ENCODE measurements around the gene DMRTA1. TPM values are rescaled to one million over a fixed set of nuclear protein-coding genes. Genes with fewer than 3 reads are reported as not detected.
"Not testable (repeated sequence)": the region's sequence is repeated elsewhere in the genome, so short reads cannot be mapped to it uniquely, and the experiment has no call there.

Gene DMRTA1, protein sequence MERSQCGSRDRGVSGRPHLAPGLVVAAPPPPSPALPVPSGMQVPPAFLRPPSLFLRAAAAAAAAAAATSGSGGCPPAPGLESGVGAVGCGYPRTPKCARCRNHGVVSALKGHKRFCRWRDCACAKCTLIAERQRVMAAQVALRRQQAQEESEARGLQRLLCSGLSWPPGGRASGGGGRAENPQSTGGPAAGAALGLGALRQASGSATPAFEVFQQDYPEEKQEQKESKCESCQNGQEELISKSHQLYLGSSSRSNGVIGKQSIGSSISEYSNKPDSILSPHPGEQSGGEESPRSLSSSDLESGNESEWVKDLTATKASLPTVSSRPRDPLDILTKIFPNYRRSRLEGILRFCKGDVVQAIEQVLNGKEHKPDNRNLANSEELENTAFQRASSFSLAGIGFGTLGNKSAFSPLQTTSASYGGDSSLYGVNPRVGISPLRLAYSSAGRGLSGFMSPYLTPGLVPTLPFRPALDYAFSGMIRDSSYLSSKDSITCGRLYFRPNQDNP
- not detected for polyA plus RNA-seq (ENCODE audit: low read depth in 6 of 6)

DNA sequence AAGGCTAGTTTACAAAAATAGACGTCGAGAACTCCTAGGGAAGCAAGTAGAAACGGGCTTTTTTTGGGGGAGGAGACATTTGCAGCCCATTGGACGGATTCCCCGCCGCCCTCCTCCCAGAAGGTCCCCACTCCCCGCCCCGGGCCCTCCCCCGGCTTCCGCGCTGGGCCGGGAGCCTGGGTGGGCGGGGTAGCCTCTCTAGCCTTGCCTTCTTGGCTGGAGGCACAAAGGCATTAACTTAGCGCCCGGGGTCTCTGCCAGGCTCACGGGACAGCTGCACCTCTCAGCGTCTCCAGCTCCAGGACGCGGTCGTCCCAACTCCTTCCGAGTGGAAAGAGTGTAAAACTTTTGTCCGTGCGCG lies at the start of gene DMRTA1:
Gene DMRTA1 (plus strand): TSS at position 236 of the 361 bp plus-strand sequence. CDS start 242 bp downstream, outside the sequence.
- Mint-ChIP-seq H3K27me3 (peaks cover 42 to 49% (median 44%) of the 10 kb centered on the region in 3 donors), H3K9me3 (peaks cover 0 to 3% (median 1%) of the 10 kb centered on the region in 7 donors), H3K4me3 (peak within 1 kb of the TSS; percentile 59 to 82 (median 74)), H3K36me3 (no peaks in the 10 kb centered on the region), H3K27ac (no peak within 1 kb of the TSS), H3K4me1 (peaks cover 7 to 12% (median 10%) of the 10 kb centered on the region in 3 donors)
- peak; percentile 29 to 40 for ATAC-seq (ENCODE audit: low read depth in 2 of 2)
- peak; percentile 5 for DNase-seq

DNA sequence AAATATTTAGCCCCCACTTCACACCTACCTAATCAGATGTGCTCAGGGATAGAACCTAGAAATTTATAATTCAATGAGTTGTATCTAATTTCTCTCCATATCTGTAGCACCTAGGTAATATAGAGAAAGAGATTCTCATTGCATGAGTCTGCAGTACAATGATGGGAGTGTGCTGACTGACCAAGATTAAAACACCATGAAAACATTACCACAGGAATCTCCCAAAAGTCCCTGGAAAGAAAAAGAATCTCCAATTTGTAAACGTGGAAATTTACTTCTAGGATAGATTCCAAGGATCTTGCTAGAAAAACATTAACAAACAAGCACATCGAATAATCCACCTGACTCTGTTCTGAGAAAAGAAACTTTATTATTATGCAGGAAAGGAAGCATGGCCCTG lies 45.0 kb upstream of the DMRTA1 start:
- no peak for ATAC-seq (ENCODE audit: low read depth in 2 of 2)
- Mint-ChIP-seq H3K9me3 (peaks cover 0 to 2% (median 0%) of the 10 kb centered on the region in 7 donors), H3K27ac (no peak overlapping the region), H3K36me3 (peaks cover 0 to under 1% of the 10 kb centered on the region in 2 donors), H3K27me3 (peaks cover 6 to 17% (median 17%) of the 10 kb centered on the region in 3 donors), H3K4me1 (no peaks in the 10 kb centered on the region), H3K4me3 (no peak overlapping the region)
- no peak for DNase-seq

DNA sequence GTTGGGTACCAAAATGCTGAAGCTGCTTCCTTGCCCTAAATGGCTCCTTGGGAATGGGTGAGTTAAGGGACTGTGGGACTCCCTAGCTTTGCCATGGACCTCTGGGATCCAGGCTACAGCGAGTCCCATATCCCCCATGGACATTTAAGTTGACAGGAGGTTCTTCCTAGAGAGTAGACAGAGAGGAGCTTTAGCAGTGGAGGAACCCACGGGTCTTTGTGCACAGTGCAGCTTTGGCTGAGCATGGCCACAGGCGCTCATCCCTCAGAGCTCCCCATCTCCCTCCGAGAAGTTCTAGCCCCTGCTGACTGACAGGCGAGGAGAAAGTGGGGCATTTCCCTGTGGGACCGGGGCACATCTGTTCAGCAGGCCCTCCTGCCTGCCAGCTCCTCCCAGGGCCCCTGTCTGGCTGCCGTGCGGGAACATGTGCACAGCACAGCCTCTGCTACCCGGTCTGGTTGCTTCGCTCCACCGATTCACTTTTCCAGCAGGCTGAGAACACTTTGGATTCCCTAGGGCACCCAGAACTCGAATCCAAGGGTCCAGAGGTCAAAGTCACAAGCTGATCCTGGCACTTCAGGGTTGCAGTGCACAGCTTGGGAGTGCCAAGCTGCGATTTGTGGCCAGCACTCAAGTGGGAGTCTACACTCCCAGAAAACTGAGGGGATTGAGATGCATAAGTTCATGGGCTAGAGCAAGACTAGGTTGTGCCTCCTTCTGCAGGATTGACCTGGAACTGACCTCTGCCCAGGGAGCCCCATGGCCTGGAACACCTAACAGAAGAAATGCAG lies 40.6 kb upstream of the DMRTA1 start:
- DNase-seq (no peak), ATAC-seq (ENCODE audit: low read depth in 2 of 2) (no peak)
- no peaks in the 10 kb centered on the region for H3K4me1 Mint-ChIP-seq
- no peaks in the 10 kb centered on the region for H3K36me3 Mint-ChIP-seq
- H3K27ac Mint-ChIP-seq: no peak overlapping the region
- H3K4me3 Mint-ChIP-seq: no peak overlapping the region
- H3K27me3 Mint-ChIP-seq: peaks cover under 1 to 28% (median 11%) of the 10 kb centered on the region in 3 donors
- H3K9me3 Mint-ChIP-seq: peaks cover 0 to 2% (median 0%) of the 10 kb centered on the region in 7 donors

DNA sequence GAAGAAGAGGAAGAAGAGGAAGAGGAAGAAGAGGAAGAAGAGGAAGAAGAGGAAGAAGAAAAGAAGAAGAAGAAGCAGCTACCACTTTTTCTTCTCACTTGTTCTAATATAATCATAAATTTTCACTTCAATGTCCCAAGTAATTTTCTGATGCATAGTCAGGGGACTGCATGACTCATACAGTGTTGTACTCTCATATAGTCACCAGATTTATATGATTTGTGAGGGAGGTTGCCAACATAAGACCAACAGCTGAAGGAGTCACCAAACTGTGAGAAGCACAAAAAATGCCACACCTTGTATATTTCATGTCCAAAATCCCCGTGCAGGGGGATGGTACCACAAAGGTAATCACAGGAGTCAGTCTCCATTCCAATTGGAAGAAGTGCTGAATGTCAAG lies 32.7 kb upstream of the DMRTA1 start:
- Mint-ChIP-seq H3K4me1 (peaks cover 0 to 6% (median 4%) of the 10 kb centered on the region in 3 donors), H3K4me3 (no peak overlapping the region), H3K36me3 (no peaks in the 10 kb centered on the region), H3K27ac (no peak overlapping the region), H3K9me3 (peaks cover 0 to 9% (median 0%) of the 10 kb centered on the region in 7 donors), H3K27me3 (peaks cover 0 to 6% (median 0%) of the 10 kb centered on the region in 3 donors)
- DNase-seq (no peak), ATAC-seq (ENCODE audit: low read depth in 2 of 2) (no peak)

DNA sequence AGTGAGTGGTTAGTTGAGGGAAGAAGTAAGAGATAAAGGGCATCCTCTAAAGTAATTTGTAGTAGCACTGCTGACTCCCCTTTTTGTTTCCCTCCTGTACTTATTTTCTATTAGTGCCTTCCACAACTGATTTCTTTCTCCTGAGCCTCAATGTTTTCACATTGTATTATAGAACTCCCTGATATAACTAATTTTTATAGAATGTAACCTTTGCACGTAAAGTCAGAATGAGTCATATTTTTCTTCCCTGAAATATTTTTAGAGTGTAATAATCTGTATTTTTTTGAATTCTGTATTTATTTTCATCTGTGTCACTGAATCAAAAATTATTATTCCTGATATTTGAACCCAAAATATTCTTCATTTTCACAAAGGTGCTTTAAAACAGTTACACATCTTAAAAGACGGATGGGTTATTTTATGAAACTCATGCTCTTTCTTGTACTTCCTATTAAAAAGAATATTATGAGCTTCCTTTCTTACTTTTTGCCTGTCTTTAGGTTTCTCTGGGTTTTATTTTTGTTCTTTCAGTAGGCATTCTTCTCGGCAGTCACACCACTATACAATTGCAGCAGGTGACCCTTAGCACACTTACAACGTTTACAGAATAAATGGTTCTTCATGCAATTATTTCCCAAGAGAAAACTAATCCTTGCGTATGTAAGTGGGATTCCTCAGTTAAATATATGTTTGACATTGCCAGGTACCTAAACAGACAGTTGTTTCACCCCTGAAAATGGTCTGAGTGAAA lies 30.5 kb upstream of the DMRTA1 start:
- Mint-ChIP-seq H3K4me3 (peak overlapping the region in 1 of 8 donors; percentile 1), H3K36me3 (no peaks in the 10 kb centered on the region), H3K27me3 (peaks cover 0 to 1% (median 0%) of the 10 kb centered on the region in 3 donors), H3K27ac (no peak overlapping the region), H3K9me3 (peaks cover 0 to 9% (median 0%) of the 10 kb centered on the region in 7 donors), H3K4me1 (peaks cover 0 to 6% (median 4%) of the 10 kb centered on the region in 3 donors)
- no peak for DNase-seq
- no peak for ATAC-seq (ENCODE audit: low read depth in 2 of 2)

DNA sequence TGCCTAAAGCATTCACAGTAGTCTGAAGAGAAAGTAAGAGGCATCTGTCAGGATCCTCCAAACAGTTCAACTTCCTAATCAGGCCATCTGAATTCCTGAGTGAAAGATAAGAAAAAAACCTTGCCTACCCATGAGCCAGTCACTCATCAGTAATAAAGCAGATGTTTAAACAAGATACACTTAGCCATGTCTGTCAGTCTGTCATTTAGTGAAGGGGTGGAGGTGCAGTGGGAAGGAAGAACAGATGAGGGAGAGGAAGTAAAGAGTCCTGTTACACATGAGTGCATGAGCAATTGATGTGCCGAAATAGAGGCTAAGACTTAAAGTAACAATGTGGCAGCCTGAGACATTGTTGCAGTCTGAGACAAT lies 29.9 kb upstream of the DMRTA1 start:
- peak overlapping the region in 1 of 8 donors; percentile 1 for H3K4me3 Mint-ChIP-seq
- DNase-seq (no peak), ATAC-seq (ENCODE audit: low read depth in 2 of 2) (no peak)
- H3K4me1 Mint-ChIP-seq: peaks cover 0 to 6% (median 4%) of the 10 kb centered on the region in 3 donors
- no peaks in the 10 kb centered on the region for H3K36me3 Mint-ChIP-seq
- peaks cover 0 to 9% (median 0%) of the 10 kb centered on the region in 7 donors for H3K9me3 Mint-ChIP-seq
- H3K27ac Mint-ChIP-seq: no peak overlapping the region
- peaks cover 0 to 7% (median 2%) of the 10 kb centered on the region in 3 donors for H3K27me3 Mint-ChIP-seq

DNA sequence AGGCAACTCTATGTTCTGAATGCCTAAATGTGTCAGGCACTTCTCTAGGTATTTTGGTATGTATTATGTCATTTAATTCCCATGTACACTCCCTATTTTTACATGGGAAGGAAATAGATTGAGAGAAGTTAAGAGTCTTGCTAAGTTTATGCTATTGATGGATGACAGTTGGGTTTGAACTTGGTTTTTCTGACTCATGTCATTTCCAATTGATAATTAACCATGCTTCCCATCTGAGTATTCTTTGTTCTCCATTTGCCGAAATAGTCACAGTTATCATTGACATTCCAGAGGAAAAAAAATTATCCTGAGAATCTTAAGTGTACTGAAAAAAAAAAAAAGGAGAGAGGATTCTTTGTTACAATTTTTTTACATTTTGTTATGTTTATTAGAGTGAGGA lies 23.1 kb upstream of the DMRTA1 start:
- H3K36me3 Mint-ChIP-seq: no peaks in the 10 kb centered on the region
- no peak overlapping the region for H3K4me3 Mint-ChIP-seq
- peak overlapping the region in 1 of 6 donors; percentile 24 for H3K27ac Mint-ChIP-seq
- no peaks in the 10 kb centered on the region for H3K4me1 Mint-ChIP-seq
- no peak for DNase-seq
- no peak for ATAC-seq (ENCODE audit: low read depth in 2 of 2)
- peaks cover 16 to 20% (median 17%) of the 10 kb centered on the region in 3 donors for H3K27me3 Mint-ChIP-seq
- H3K9me3 Mint-ChIP-seq: no peaks in the 10 kb centered on the region

DNA sequence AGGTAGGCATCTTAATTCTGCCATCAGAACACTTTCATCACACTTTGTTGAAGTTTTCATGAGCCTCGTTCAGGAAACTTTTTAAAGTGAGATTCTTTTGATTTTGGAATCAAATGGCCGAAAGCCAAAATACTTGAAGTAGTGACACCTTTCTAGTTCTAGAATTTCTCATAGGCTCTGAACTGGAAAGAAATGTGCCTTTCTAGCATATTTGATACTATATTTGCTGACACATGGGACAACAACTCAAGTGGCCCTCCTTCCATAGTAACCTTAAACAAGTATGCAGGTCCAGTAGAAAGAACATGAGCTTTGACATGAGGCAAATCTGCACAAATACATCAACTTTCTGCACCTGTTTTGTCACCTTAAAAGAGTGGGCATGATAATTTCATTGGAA lies 22.0 kb upstream of the DMRTA1 start:
- Mint-ChIP-seq H3K27ac (no peak overlapping the region), H3K4me3 (no peak overlapping the region), H3K27me3 (peaks cover 16 to 20% (median 17%) of the 10 kb centered on the region in 3 donors), H3K9me3 (no peaks in the 10 kb centered on the region), H3K4me1 (no peaks in the 10 kb centered on the region), H3K36me3 (no peaks in the 10 kb centered on the region)
- no peak for DNase-seq
- no peak for ATAC-seq (ENCODE audit: low read depth in 2 of 2)

DNA sequence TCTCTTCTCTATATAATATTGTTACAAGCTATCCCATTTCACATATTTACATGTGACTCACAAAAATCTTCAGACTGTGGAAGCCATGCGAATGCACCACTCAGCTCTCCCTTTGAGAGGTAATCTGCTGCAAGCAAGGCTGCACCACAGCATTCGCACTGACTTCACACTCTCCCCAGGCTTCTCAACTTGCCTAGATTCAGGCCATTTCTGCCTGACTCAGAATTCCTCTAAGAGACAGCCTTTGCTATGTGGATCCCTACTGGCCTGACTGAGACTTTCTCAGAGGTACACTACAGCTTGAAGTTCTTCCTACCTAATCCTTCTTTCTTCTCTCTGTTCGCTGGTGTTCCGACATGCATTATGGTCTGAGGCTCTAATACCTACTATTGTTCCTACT lies 21.1 kb upstream of the DMRTA1 start:
- ATAC-seq (ENCODE audit: low read depth in 2 of 2) (no peak), DNase-seq (no peak)
- H3K4me1 Mint-ChIP-seq: no peaks in the 10 kb centered on the region
- no peaks in the 10 kb centered on the region for H3K36me3 Mint-ChIP-seq
- no peaks in the 10 kb centered on the region for H3K9me3 Mint-ChIP-seq
- H3K27ac Mint-ChIP-seq: no peak overlapping the region
- H3K4me3 Mint-ChIP-seq: no peak overlapping the region
- H3K27me3 Mint-ChIP-seq: peaks cover 16 to 20% (median 17%) of the 10 kb centered on the region in 3 donors

DNA sequence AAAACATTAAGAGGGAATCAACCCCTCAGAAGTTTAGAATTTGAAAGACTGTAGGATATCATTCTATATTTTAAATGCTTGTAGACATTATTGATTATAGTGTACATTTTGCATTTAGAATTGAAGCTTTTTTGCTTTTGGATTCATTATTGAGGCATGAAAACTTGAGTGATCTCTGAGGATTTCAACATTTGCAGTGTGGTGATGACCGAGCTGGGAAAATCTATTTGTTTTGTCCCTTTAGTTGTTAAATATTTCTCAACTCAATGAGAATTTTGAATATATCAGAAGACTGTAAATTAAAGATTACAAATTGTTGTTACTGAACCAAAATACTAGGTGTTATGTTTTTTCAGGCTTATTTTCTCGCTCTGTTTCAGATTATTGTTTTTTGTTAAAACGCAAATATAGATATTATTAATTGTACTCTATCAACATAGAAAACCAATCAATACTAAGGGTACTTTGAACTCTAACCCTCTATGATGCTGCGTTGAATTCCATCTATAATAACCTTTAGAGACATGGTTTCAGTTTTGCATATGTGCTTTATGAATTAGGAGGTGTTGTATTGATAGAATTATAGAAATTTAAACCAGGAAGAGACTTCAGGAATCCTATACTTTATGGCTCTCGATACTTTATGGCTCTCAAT lies 19.3 kb upstream of the DMRTA1 start:
- ATAC-seq (ENCODE audit: low read depth in 2 of 2) (no peak), DNase-seq (no peak)
- no peaks in the 10 kb centered on the region for H3K36me3 Mint-ChIP-seq
- peaks cover 12 to 17% (median 15%) of the 10 kb centered on the region in 3 donors for H3K27me3 Mint-ChIP-seq
- no peak overlapping the region for H3K27ac Mint-ChIP-seq
- H3K4me1 Mint-ChIP-seq: no peaks in the 10 kb centered on the region
- H3K9me3 Mint-ChIP-seq: no peaks in the 10 kb centered on the region
- no peak overlapping the region for H3K4me3 Mint-ChIP-seq

DNA sequence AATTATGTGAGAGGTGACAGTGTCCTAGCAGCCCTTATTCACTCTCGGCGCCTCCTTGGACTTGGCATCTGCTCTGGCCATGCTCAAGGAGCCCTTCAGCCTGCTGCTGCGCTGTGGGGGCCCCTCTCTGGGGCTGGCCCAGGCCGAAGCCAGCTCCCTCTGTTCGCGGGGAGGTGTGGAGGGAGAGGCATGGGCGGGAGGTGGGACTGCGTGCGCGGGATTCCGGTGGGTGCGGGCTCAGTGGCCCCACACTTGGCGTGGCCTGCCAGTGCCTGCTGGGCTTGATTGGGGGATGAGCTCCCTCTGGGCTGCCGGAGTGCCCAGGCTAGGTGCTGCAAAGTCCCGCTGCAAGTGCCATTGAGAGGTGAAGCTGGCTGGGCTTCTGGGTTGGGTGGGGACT lies 12.9 kb upstream of the DMRTA1 start:
- ATAC-seq (ENCODE audit: low read depth in 2 of 2): no peak
- no peak for DNase-seq
- Mint-ChIP-seq H3K9me3 (peaks cover 0 to 5% (median 0%) of the 10 kb centered on the region in 7 donors), H3K4me1 (no peaks in the 10 kb centered on the region), H3K27me3 (peaks cover 8 to 23% (median 21%) of the 10 kb centered on the region in 3 donors), H3K27ac (no peak overlapping the region), H3K4me3 (no peak overlapping the region), H3K36me3 (no peaks in the 10 kb centered on the region)

DNA sequence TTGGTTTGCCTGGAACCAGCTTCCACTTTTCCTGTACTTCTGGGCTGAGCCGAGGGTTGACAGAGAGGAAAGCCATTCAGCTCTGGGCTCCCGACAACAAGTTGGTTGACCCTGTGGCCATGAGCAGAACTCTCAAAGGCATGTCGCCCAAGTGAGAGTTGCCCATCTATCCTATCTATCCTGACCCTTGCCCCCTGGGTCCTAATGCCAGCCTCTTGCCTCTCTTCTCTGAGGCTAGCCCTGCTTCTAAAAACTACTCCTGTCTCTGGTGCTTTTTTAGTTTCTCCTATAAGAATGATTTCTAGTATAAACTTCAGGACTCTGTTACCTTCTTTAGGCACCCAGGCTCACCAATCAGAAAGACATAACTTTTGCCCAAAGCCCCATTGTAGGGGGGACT lies 11.4 kb upstream of the DMRTA1 start:
- H3K9me3 Mint-ChIP-seq; ATAC-seq (ENCODE audit: low read depth in 2 of 2); H3K36me3 Mint-ChIP-seq; DNase-seq; H3K4me3 Mint-ChIP-seq; H3K4me1 Mint-ChIP-seq; H3K27ac Mint-ChIP-seq: not testable (repeated sequence)
- H3K27me3 Mint-ChIP-seq: peaks cover 8 to 23% (median 21%) of the 10 kb centered on the region in 3 donors
